ENCODE measurements around the gene SAMSN1. TPM values are rescaled to one million over a fixed set of nuclear protein-coding genes. Genes with fewer than 3 reads are reported as not detected.
"Not testable (repeated sequence)": the region's sequence is repeated elsewhere in the genome, so short reads cannot be mapped to it uniquely, and the experiment has no call there.

Gene SAMSN1
- polyA plus RNA-seq, 4 donors = 2.9 to 11.9 (median 5.1) TPM

- no peak for FAIRE-seq
- Histone ChIP-seq H3K36me3 (ENCODE audit: control insufficient read depth in 3 of 3, insufficient read depth in 2 of 3, low read depth in 1 of 3, low read length in 3 of 3) (peaks cover 0 to 3% (median 0%) of the 10 kb centered on the region in 3 donors), H3K9me3 (ENCODE audit: control insufficient read depth in 2 of 2, insufficient read depth in 1 of 2, low read depth in 1 of 2, low read length in 1 of 2) (no peaks in the 10 kb centered on the region), H3K27ac (ENCODE audit: low read depth in 1 of 3, low read length in 2 of 3) (no peak overlapping the region), H3K27me3 (ENCODE audit: control insufficient read depth in 3 of 3, insufficient read depth in 3 of 3, low read length in 3 of 3) (no peaks in the 10 kb centered on the region), H3K4me3 (ENCODE audit: low read depth in 1 of 3, low read length in 3 of 3) (no peak overlapping the region), H3K4me1 (ENCODE audit: control insufficient read depth in 3 of 3, insufficient read depth in 2 of 3, low read depth in 1 of 3, low read length in 2 of 3) (no peaks in the 10 kb centered on the region)
- 95 to 100% (median 97%) methylated on average over 1 of the region's 1 CpG for WGBS, 3 donors
- no peak for DNase-seq
Measured at GRCh38 chr21:14513804-14514203, 32.3 kb downstream of the SAMSN1 start.

DNA sequence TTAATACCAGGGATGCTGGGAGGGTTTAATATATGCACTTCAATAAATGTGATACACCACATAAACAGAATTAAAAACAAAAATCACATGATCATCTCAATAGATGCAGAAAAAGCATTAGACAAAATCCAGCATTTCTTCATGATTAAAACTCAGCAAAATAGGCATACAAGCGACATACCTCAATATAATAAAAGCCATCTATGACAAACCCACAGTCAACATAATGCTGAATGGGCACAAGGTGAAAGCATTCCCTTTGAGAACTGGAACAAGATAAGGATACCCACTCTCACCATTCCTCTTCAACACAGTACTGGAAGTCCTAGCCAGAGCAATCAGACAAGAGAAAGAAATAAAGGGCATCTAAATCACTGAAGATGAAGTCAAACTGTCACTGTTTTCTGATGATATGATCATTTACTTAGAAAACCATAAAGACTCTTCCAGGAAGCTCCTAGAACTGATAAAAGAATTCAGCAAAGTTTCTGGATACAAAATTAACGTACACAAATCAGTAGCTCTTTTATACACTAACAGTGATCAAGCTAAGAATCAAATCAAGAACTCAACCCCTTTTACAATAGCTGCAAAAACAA lies 39.2 kb downstream of the SAMSN1 start:
- not testable (repeated sequence) for H3K36me3 ChIP-seq (ENCODE audit: control insufficient read depth in 3 of 3, insufficient read depth in 2 of 3, low read depth in 1 of 3, low read length in 3 of 3); H3K4me3 ChIP-seq (ENCODE audit: low read depth in 1 of 3, low read length in 3 of 3); DNase-seq; H3K9me3 ChIP-seq (ENCODE audit: control insufficient read depth in 2 of 2, insufficient read depth in 1 of 2, low read depth in 1 of 2, low read length in 1 of 2); H3K4me1 ChIP-seq (ENCODE audit: control insufficient read depth in 3 of 3, insufficient read depth in 2 of 3, low read depth in 1 of 3, low read length in 2 of 3); H3K27me3 ChIP-seq (ENCODE audit: control insufficient read depth in 3 of 3, insufficient read depth in 3 of 3, low read length in 3 of 3); FAIRE-seq; H3K27ac ChIP-seq (ENCODE audit: low read depth in 1 of 3, low read length in 2 of 3)
- WGBS, 3 donors = 82 to 92% (median 84%) methylated on average over 2 of the region's 2 CpGs

- Histone ChIP-seq H3K27ac (ENCODE audit: low read depth in 1 of 3, low read length in 2 of 3) (no peak overlapping the region), H3K4me1 (ENCODE audit: control insufficient read depth in 3 of 3, insufficient read depth in 2 of 3, low read depth in 1 of 3, low read length in 2 of 3) (no peaks in the 10 kb centered on the region), H3K36me3 (ENCODE audit: control insufficient read depth in 3 of 3, insufficient read depth in 2 of 3, low read depth in 1 of 3, low read length in 3 of 3) (no peaks in the 10 kb centered on the region), H3K4me3 (ENCODE audit: low read depth in 1 of 3, low read length in 3 of 3) (no peak overlapping the region), H3K27me3 (ENCODE audit: control insufficient read depth in 3 of 3, insufficient read depth in 3 of 3, low read length in 3 of 3) (no peaks in the 10 kb centered on the region), H3K9me3 (ENCODE audit: control insufficient read depth in 2 of 2, insufficient read depth in 1 of 2, low read depth in 1 of 2, low read length in 1 of 2) (no peaks in the 10 kb centered on the region)
- WGBS, 3 donors = 78 to 92% (median 89%) methylated on average over 2 of the region's 2 CpGs
- FAIRE-seq (no peak), DNase-seq (no peak)
Measured at GRCh38 chr21:14500873-14501272, 45.2 kb downstream of the SAMSN1 start.

DNA sequence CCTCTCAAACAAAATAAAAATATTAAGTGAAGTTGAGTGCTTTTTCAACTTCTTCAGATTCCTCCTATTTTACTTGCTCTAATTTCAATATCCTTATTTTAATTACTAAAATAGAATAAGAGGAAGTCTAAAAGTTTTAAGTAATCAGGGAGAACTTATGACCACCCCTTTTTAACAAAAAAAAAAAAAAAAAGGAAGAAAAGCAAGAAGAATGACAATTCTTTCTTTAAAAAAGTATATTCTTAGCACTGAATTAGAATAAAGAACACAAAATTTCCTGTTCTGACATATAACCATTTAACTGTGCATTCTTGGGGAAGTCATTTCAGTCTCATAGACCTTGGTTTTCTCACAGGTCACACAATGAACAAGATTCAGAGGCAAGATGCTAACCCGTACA lies 46.8 kb downstream of the SAMSN1 start:
- no peaks in the 10 kb centered on the region for H3K27me3 ChIP-seq (ENCODE audit: control insufficient read depth in 3 of 3, insufficient read depth in 3 of 3, low read length in 3 of 3)
- H3K4me3 ChIP-seq (ENCODE audit: low read depth in 1 of 3, low read length in 3 of 3) = no peak overlapping the region
- H3K4me1 ChIP-seq (ENCODE audit: control insufficient read depth in 3 of 3, insufficient read depth in 2 of 3, low read depth in 1 of 3, low read length in 2 of 3) = no peaks in the 10 kb centered on the region
- H3K36me3 ChIP-seq (ENCODE audit: control insufficient read depth in 3 of 3, insufficient read depth in 2 of 3, low read depth in 1 of 3, low read length in 3 of 3) = no peaks in the 10 kb centered on the region
- no peak for FAIRE-seq
- H3K9me3 ChIP-seq (ENCODE audit: control insufficient read depth in 2 of 2, insufficient read depth in 1 of 2, low read depth in 1 of 2, low read length in 1 of 2) = no peaks in the 10 kb centered on the region
- 42 to 88% (median 76%) methylated on average over 1 of the region's 1 CpG for WGBS, 3 donors
- no peak overlapping the region for H3K27ac ChIP-seq (ENCODE audit: low read depth in 1 of 3, low read length in 2 of 3)
- DNase-seq = no peak

GRCh38 chr21:14497825-14498224 lies 48.3 kb downstream of the SAMSN1 start:
- no peaks in the 10 kb centered on the region for H3K9me3 ChIP-seq (ENCODE audit: control insufficient read depth in 2 of 2, insufficient read depth in 1 of 2, low read depth in 1 of 2, low read length in 1 of 2)

DNA sequence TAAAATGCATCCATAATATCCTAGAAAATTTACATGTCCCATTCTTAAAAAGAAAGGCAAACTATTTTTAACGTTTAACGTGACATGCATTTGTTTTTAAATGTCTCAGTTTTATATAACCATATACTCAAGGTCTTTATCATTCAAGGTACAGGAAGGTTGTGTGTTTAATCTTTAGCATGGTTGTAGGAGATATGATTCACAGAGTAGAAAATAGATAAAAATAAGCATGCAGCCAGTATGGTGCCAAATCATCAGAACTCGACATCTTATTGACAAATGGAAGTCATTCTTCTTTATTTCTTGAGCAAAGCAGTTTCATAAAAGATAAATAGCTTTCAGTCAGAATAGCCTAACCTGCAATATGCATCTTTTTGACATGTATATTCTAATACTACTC lies 51.0 kb downstream of the SAMSN1 start:
- Histone ChIP-seq H3K4me3 (ENCODE audit: low read depth in 1 of 3, low read length in 3 of 3) (no peak overlapping the region), H3K27me3 (ENCODE audit: control insufficient read depth in 3 of 3, insufficient read depth in 3 of 3, low read length in 3 of 3) (no peaks in the 10 kb centered on the region), H3K4me1 (ENCODE audit: control insufficient read depth in 3 of 3, insufficient read depth in 2 of 3, low read depth in 1 of 3, low read length in 2 of 3) (no peaks in the 10 kb centered on the region), H3K9me3 (ENCODE audit: control insufficient read depth in 2 of 2, insufficient read depth in 1 of 2, low read depth in 1 of 2, low read length in 1 of 2) (no peaks in the 10 kb centered on the region), H3K36me3 (ENCODE audit: control insufficient read depth in 3 of 3, insufficient read depth in 2 of 3, low read depth in 1 of 3, low read length in 3 of 3) (no peaks in the 10 kb centered on the region), H3K27ac (ENCODE audit: low read depth in 1 of 3, low read length in 2 of 3) (no peak overlapping the region)
- no peak for FAIRE-seq
- no peak for DNase-seq
- WGBS, 3 donors = 73 to 88% (median 77%) methylated on average over 3 of the region's 3 CpGs

More at GRCh38 chr21:14497825-14498224, 48.3 kb downstream of the SAMSN1 start:
- no peak for FAIRE-seq
- DNase-seq = no peak
- Histone ChIP-seq H3K27ac (ENCODE audit: low read depth in 1 of 3, low read length in 2 of 3) (no peak overlapping the region), H3K27me3 (ENCODE audit: control insufficient read depth in 3 of 3, insufficient read depth in 3 of 3, low read length in 3 of 3) (no peaks in the 10 kb centered on the region), H3K4me3 (ENCODE audit: low read depth in 1 of 3, low read length in 3 of 3) (no peak overlapping the region), H3K4me1 (ENCODE audit: control insufficient read depth in 3 of 3, insufficient read depth in 2 of 3, low read depth in 1 of 3, low read length in 2 of 3) (no peaks in the 10 kb centered on the region), H3K36me3 (ENCODE audit: control insufficient read depth in 3 of 3, insufficient read depth in 2 of 3, low read depth in 1 of 3, low read length in 3 of 3) (no peaks in the 10 kb centered on the region)
- WGBS, 3 donors = 66 to 70% (median 69%) methylated on average over 2 of the region's 2 CpGs

DNA sequence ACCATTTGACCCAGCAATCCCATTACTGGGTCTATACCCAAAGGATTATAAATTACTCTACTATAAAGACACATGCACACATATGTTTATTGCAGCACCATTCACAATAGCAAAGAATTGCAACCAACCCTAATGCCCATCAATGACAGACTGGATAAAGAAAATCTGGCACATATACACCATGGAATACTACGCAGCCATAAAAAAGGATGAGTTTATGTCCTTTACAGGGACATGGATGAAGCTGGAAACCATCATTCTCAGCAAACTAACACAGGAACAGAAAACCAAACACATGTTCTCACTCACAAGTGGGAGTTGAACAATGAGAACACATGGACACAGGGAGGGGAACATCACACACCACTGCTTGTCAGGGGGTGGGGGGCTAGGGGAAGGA lies 51.9 kb downstream of the SAMSN1 start:
- not testable (repeated sequence) for H3K9me3 ChIP-seq (ENCODE audit: control insufficient read depth in 2 of 2, insufficient read depth in 1 of 2, low read depth in 1 of 2, low read length in 1 of 2); H3K4me1 ChIP-seq (ENCODE audit: control insufficient read depth in 3 of 3, insufficient read depth in 2 of 3, low read depth in 1 of 3, low read length in 2 of 3); FAIRE-seq; H3K27me3 ChIP-seq (ENCODE audit: control insufficient read depth in 3 of 3, insufficient read depth in 3 of 3, low read length in 3 of 3); H3K4me3 ChIP-seq (ENCODE audit: low read depth in 1 of 3, low read length in 3 of 3); H3K36me3 ChIP-seq (ENCODE audit: control insufficient read depth in 3 of 3, insufficient read depth in 2 of 3, low read depth in 1 of 3, low read length in 3 of 3); DNase-seq; H3K27ac ChIP-seq (ENCODE audit: low read depth in 1 of 3, low read length in 2 of 3)
- 91 to 94% (median 92%) methylated on average over 1 of the region's 1 CpG for WGBS, 3 donors

DNA sequence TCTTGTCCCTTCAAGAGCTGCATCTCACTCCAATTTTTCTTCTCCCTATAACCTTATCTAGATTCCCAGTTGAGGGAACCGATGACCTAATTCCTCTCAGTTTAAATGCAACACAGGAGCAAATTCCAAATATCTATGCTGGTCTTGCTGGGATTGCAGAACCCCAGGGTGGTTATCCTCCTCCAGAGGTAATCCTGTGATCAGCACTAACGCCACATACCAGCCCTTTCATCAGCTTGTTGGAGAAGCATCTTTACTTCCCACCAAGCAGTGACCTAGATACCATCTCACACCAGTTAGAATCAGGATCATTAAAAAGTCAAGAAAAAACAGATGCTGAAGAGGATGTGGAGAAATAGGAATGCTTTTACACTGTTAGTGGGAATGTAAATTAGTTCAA lies 52.4 kb downstream of the SAMSN1 start:
- H3K27ac ChIP-seq (ENCODE audit: low read depth in 1 of 3, low read length in 2 of 3) = no peak overlapping the region
- WGBS, 3 donors = 41 to 59% (median 59%) methylated on average over 2 of the region's 2 CpGs
- H3K4me3 ChIP-seq (ENCODE audit: low read depth in 1 of 3, low read length in 3 of 3) = no peak overlapping the region
- H3K27me3 ChIP-seq (ENCODE audit: control insufficient read depth in 3 of 3, insufficient read depth in 3 of 3, low read length in 3 of 3) = no peaks in the 10 kb centered on the region
- DNase-seq = no peak
- FAIRE-seq = no peak
- H3K36me3 ChIP-seq (ENCODE audit: control insufficient read depth in 3 of 3, insufficient read depth in 2 of 3, low read depth in 1 of 3, low read length in 3 of 3) = no peaks in the 10 kb centered on the region
- no peaks in the 10 kb centered on the region for H3K4me1 ChIP-seq (ENCODE audit: control insufficient read depth in 3 of 3, insufficient read depth in 2 of 3, low read depth in 1 of 3, low read length in 2 of 3)
- no peaks in the 10 kb centered on the region for H3K9me3 ChIP-seq (ENCODE audit: control insufficient read depth in 2 of 2, insufficient read depth in 1 of 2, low read depth in 1 of 2, low read length in 1 of 2)

DNA sequence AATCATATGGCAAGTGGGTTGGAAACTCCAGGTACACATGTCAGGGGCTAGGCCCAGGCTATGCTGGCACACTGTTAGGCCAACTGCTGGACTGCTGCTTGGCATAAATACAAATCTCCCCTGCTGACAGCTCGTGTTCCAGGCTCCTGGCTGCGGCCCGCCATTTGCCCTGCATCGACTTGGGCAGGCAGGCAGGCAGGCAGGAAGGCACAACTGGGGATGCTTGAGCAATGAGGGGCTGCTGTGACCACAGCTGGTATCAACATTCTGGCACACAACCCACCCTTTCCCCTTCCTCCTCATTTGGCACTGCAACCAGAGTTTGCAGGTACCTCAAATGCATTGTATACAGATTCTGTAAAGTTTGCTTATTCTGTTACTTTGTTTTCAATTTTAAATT lies 53.2 kb downstream of the SAMSN1 start:
- WGBS, 3 donors = 66 to 81% (median 77%) methylated on average over 4 of the region's 4 CpGs
- no peaks in the 10 kb centered on the region for H3K27me3 ChIP-seq (ENCODE audit: control insufficient read depth in 3 of 3, insufficient read depth in 3 of 3, low read length in 3 of 3)
- no peak overlapping the region for H3K27ac ChIP-seq (ENCODE audit: low read depth in 1 of 3, low read length in 2 of 3)
- H3K4me1 ChIP-seq (ENCODE audit: control insufficient read depth in 3 of 3, insufficient read depth in 2 of 3, low read depth in 1 of 3, low read length in 2 of 3) = no peaks in the 10 kb centered on the region
- H3K9me3 ChIP-seq (ENCODE audit: control insufficient read depth in 2 of 2, insufficient read depth in 1 of 2, low read depth in 1 of 2, low read length in 1 of 2) = no peaks in the 10 kb centered on the region
- DNase-seq (no peak), FAIRE-seq (no peak)
- H3K4me3 ChIP-seq (ENCODE audit: low read depth in 1 of 3, low read length in 3 of 3) = no peak overlapping the region
- H3K36me3 ChIP-seq (ENCODE audit: control insufficient read depth in 3 of 3, insufficient read depth in 2 of 3, low read depth in 1 of 3, low read length in 3 of 3) = no peaks in the 10 kb centered on the region

Measured in small intestine (tissue), 7 donors.